ENCODE data around the gene PBOV1.

PBOV1 gene

DNA sequence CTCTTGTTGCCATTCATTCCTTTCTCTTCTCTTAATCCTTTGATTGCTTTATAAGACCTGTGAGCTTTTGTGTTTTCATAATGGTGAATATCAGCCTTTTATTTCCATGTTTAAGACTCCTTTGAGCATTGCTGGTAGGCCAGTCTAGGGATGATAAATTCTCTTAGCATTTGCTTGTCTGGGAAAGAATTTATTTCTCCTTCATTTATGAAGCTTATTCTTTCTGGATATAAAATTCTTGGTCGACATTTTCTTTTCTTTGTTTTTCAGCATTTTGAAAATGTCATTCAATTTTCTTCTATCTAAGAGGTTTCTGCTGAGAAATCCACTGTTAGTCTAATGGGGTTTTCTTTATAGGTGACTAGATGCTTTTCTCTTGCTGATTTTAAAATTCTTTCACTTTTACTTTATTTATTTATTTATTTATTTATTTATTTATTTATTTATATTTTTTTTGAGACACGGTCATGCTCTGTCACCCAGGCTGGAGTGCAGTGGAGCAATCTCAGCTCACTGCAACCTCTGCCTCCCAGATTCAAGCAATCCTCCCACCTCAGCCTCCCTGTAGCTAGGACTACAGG is 41.5 kb downstream of the PBOV1 start:
- no peak overlapping the region for H3K27ac ChIP-seq (ENCODE audit: insufficient read depth in 1 of 2, low read depth in 1 of 2, low read length in 2 of 2, poor library complexity in 1 of 2, severe bottlenecking in 2 of 2)
- ChIA-PET CTCF (no interaction called here), POLR2A (interaction anchor here (0.7 kb wide), 1 partner anchor 115 kb away, joined by 3 read pairs; no protein-coding TSS in a partner anchor)
- H3K36me3 ChIP-seq (ENCODE audit: control insufficient read depth in 4 of 4, insufficient read depth in 4 of 4, low read length in 3 of 4): no peaks in the 10 kb centered on the region
- H3K27me3 ChIP-seq (replicated peaks in 2 of 5; ENCODE audit: control insufficient read depth in 4 of 5, insufficient read depth in 5 of 5, low read length in 4 of 5): peaks cover 0 to 3% (median 0%) of the 10 kb centered on the region in 5 experiments
- H3K4me1 ChIP-seq (ENCODE audit: control extremely low read depth in 1 of 4, control insufficient read depth in 4 of 4, insufficient read depth in 4 of 4, low read length in 3 of 4): no peaks in the 10 kb centered on the region
- peaks cover 0 to 22% (median 7%) of the 10 kb centered on the region in 5 experiments for H3K9me3 ChIP-seq (ENCODE audit: control extremely low read depth in 1 of 5, control insufficient read depth in 4 of 5, insufficient read depth in 2 of 5, low read depth in 1 of 5, low read length in 4 of 5)
- WGBS (ENCODE audit: insufficient coverage): no CpG with 5 or more reads among the region's 2 CpGs
- H3K4me3 ChIP-seq (ENCODE audit: control insufficient read depth in 1 of 7, extremely low read depth in 1 of 7, insufficient read depth in 4 of 7, low read depth in 2 of 7, low read length in 6 of 7): no peak overlapping the region
- DNase-seq: peak in 2 of 3 donors; percentile 24 to 31

GRCh38 chr6:138175596-138175995 is 42.7 kb downstream of the PBOV1 start:
- no peaks in the 10 kb centered on the region for H3K4me1 ChIP-seq (ENCODE audit: control extremely low read depth in 1 of 4, control insufficient read depth in 4 of 4, insufficient read depth in 4 of 4, low read length in 3 of 4)
- peaks cover 0 to 3% (median 0%) of the 10 kb centered on the region in 5 experiments for H3K27me3 ChIP-seq (replicated peaks in 2 of 5; ENCODE audit: control insufficient read depth in 4 of 5, insufficient read depth in 5 of 5, low read length in 4 of 5)
- CTCF ChIA-PET: interaction anchor here (0.6 kb wide), 1 partner anchor 342 kb away, joined by 3 read pairs; no protein-coding TSS in a partner anchor
- POLR2A ChIA-PET: no interaction called here
- no CpG with 5 or more reads among the region's 2 CpGs for WGBS (ENCODE audit: insufficient coverage)
- peaks cover 0 to 22% (median 7%) of the 10 kb centered on the region in 5 experiments for H3K9me3 ChIP-seq (ENCODE audit: control extremely low read depth in 1 of 5, control insufficient read depth in 4 of 5, insufficient read depth in 2 of 5, low read depth in 1 of 5, low read length in 4 of 5)
- no peaks in the 10 kb centered on the region for H3K36me3 ChIP-seq (ENCODE audit: control insufficient read depth in 4 of 4, insufficient read depth in 4 of 4, low read length in 3 of 4)
- H3K4me3 ChIP-seq (ENCODE audit: control insufficient read depth in 1 of 7, extremely low read depth in 1 of 7, insufficient read depth in 4 of 7, low read depth in 2 of 7, low read length in 6 of 7): no peak overlapping the region
- no peak for DNase-seq
- no peak overlapping the region for H3K27ac ChIP-seq (ENCODE audit: insufficient read depth in 1 of 2, low read depth in 1 of 2, low read length in 2 of 2, poor library complexity in 1 of 2, severe bottlenecking in 2 of 2)

Measured in common myeloid progenitor, CD34-positive (primary cell).